NCI-H748 (cell line): Measurements from ENCODE around the gene CELSR3.

Experiments
- DNase-seq: peaks from one replicate; lab custom pipeline; 2025; ENCODE audit not compliant: unreplicated experiment; lab: John Stamatoyannopoulos, UW

CELSR3 gene

GRCh38 chr3:48636149-48636655, 26.5 kb downstream of the CELSR3 start:
- no peak for DNase-seq

- DNase-seq, result peak; percentile 94
Observed at GRCh38 chr3:48635222-48636021, 27.3 kb downstream of the CELSR3 start, which contains the start of gene SLC26A6. Gene SLC26A6 (minus strand): TSS chr3:48635461. CDS start chr3:48635393, 68 bp downstream.

- DNase-seq, result peak; percentile 44
Observed at GRCh38 chr3:48634661-48635221, 27.9 kb downstream of the CELSR3 start.

DNA sequence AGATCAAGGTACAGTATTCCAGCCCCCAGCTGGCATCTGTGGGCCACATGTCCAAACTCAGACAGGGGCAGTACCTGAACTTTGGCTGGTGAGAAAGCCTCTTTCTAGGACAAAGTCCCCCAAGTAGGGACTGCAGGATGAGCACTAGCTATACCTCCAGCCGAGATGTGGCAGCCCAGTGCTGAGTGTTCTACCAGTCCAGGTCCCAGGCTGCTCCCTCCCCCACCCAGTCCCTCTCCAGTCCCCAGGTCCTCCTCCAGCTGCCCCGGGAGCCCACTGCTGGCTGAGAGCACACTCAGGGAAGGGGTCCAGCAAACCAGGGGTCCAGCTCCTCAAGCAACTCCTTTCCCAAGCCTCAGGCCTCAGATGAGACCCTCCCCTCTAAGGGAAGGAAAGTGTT, 28.9 kb downstream of the CELSR3 start:
- DNase-seq, result no peak

DNA sequence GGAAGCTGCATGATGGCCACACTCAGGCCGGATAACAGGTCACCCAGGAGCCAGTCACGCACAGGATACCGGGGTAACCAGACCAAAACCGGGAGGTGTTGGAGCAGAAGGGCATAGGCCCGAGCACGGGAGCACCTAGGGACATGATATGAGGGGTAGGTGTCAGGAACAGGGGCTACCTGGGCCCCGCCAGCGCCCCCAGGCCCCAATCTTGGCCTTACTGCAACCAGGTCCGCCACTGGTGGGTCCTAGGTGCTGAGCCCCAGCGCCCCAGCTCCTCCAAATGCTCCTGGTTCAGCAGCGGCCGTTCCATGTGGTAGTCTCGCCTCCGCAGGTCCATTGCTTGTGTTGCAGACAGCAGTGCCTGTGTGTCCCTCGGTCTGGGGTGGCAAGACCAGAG, 29.4 kb downstream of the CELSR3 start:
- DNase-seq, result no peak

DNA sequence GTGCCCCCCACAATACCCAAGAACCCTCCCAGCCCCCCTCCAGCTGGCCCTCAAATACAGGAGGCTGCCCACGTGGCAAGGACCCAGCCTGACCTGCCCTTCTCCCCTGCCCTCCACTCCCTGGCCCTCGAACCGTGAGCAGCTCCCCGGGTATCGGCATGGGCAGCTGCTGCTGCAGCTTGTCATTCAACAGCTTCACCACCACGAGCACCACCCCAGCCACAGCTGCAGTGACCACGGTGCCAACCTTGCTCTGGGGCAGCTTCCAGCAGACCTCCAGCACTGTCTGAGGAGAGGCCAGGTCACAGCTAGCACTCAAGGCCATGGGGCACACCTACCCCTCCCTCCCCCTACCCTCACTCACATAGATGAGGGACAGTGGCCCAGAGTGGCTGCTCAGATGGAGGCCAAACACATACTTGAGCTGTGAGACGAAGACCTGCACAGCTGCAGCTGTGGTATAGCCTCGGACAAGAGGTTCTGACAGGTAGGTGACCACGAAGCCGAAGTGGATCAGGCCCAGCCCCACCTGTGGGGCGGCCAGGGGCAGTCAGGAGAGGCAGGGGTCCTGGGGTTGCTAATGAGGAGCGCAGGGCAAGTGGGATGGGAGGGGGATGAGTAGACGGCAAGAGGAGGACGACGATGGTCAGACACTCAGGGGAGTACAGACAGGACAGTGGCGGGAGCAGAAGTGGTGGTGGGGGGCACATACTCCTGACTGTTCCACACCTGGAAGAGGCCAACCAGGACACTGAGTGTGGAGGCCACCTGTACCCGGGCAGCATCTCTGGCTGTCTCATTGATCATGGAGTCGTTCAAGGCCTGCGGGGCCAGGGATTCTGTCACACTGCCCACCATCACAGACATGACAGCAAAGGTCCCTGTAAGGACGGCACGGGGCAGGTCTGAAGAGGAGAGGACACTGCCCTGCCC, 30.9 kb downstream of the CELSR3 start:
- no peak for DNase-seq

- no peak for DNase-seq
Observed at GRCh38 chr3:48630833-48631232, 31.9 kb downstream of the CELSR3 start.

GRCh38 chr3:48630407-48630806, 32.3 kb downstream of the CELSR3 start:
- no peak for DNase-seq

DNA sequence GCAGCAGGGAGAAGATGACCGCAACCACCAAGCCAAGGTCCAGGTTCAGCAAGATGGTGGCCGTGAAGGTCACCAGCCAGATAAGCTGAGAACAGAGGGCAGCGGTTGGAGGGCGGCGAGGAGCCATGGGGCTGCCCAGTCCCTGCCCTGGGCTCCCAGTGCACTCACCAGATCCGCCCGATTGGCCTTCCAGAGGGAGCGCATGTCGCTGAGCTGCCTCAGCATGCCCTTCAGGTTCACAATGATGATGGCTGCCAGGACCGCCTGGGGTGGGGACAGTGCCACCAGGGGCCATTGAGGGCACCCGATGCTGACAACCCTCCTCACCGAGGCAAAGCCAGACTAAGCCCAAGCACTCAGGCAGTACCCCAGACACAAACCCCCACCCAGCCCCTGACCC, 32.8 kb downstream of the CELSR3 start:
- DNase-seq, result no peak

- DNase-seq, result no peak
Observed at GRCh38 chr3:48628277-48629017, 34.2 kb downstream of the CELSR3 start.

DNA sequence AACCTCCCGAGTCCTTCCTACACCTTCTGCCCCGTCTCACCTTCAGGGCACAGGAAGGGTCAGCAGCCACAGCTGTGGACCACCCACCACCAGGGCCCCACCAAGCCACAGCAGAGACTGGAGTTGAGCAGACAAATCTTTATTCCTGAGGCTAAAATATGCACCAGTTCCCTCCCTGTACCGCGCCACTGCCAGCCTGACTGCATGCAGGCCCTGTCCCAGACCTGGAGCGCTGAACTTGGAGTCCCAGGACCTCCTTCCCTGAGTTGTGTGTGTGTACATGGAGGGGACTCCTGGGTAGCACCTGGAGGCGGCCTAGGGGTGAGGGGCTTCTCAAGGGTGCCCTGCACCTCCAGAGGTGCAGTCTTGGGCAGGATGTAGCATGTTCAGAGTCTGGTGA, 37.1 kb downstream of the CELSR3 start:
- DNase-seq, result no peak

DNA sequence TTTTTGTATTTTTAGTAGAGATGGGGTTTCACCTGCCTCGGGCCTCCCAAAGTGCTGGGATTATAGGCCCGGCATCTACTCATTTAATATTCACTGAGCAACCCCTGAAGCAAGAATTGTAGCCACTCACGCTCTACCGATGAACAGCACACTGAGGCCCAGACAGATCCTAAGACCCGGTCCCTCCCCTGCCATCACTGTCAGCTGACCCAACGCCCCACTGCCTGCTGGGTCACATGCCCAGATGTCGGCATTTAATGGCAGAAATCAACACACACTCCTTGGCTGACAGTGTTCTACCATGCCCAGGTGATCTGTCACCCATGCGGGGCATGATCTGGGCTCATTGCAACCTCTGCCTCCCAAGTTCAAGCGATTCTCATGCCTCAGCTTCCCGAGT, 37.9 kb downstream of the CELSR3 start:
- no peak for DNase-seq

DNA sequence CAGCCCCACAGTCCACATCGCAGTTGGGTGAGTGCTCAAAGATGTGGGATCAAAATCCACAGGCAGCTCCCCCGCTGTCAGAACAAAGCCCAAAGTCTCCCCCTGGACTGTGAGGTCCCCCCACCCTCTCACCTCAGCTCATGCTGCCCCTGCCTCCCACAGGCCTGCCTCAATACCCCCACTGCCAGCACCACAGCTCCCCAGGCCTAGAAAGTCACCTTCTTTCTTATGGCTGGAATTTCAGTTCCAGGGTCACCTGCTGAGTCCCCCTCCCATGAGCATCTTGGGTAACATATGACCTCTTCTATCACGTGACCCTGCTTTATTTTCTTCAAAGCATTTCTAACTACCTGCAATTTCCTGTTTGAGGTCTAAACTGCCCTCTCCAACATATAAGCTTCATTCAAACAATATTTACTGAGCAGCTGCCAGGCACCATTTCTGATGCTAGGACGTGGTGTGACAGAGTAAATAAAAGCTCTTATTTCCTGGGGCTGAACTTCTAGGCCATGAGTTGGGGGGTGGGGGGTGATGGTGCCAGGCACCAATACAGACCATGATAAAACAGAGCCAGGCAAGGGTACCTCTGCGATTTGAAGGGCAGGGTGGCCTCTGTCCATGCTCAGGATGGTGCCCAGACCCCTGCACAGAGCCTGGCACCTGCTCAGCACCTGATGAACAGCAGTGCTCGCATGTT, 38.7 kb downstream of the CELSR3 start:
- DNase-seq, result peak; percentile 82

- no peak for DNase-seq
Observed at GRCh38 chr3:48621461-48621869, 41.2 kb downstream of the CELSR3 start, which contains the start of gene TMEM89. Gene TMEM89 (minus strand): TSS chr3:48621769. CDS start chr3:48621756, 13 bp downstream.

DNA sequence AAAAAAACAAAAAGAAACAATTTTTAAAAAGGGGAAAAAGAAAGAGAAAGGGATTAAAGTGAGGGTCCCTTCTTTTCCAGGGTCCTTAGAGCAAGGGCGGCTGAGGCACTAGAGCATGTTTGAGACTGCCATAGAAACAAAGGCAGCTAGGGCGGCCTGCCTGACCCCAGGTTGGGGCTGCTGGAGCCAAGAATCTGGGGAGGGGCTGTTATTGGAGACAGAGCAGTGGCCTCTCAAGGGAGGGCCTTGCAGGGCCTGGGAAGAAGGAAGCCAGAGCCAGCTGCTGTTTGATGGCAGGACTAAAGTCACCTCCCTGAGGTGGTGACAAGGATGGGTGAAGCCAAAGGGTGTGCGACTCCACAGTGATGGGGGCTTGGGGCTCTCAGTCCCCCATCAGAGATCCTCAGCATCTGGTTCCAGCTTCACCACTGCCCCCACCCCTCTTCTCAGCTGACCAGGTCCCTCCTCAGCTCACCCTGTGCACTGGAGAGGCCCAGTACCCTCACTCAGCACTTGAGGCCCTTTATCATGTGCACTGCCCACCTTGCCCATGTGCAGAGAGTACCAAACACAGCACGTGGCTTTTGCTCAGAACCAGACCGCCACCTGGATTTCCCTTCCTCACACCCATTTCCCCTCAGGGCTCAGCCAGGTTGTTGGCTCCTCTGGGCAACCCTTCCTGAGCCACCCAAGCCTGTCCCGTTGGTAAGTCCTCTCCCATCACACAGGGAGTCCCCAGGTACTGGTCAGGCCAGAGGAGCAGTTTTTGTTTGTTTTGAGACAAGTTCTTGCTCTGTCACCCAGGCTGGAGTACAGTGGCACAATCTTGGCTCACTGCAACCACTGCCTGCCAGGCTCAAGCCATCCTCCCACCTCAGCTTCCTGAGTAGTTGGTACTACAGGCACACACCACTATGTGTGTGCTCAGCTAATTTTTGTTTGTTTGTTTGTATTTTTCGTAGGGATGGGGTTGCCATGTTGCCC, 42.9 kb downstream of the CELSR3 start:
- no peak for DNase-seq

GRCh38 chr3:48617559-48617958, 45.1 kb downstream of the CELSR3 start:
- no peak for DNase-seq

DNA sequence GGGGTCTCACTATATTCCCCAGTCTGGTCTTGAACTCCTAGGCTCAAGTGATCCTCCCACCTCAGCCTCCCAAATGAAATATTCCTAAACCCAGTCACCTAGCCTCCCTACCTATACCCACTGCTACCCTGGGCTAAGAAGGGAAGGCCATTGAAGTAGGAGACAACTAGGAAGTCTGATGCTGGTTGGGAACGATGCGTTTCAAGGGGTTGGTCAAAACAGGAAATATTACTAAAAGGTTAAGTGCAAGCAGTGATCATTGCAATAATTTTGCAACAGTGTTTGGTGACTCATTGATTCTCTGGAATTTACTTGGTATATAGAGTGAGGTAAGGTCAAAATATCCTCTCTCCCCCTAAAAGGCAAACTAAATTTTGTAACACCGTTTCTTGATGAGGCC, 48.6 kb downstream of the CELSR3 start:
- no peak for DNase-seq

- DNase-seq, result no peak
Observed at GRCh38 chr3:48612309-48612708, 50.4 kb downstream of the CELSR3 start.
